ENCODE measurements around the gene PBX3.
A peak's percentile ranks its signal among the peaks of the same experiment; 100 is the strongest.
"Not testable (repeated sequence)": the region's sequence is repeated elsewhere in the genome, so short reads cannot be mapped to it uniquely, and the experiment has no call there.

The PBX3 gene

DNA sequence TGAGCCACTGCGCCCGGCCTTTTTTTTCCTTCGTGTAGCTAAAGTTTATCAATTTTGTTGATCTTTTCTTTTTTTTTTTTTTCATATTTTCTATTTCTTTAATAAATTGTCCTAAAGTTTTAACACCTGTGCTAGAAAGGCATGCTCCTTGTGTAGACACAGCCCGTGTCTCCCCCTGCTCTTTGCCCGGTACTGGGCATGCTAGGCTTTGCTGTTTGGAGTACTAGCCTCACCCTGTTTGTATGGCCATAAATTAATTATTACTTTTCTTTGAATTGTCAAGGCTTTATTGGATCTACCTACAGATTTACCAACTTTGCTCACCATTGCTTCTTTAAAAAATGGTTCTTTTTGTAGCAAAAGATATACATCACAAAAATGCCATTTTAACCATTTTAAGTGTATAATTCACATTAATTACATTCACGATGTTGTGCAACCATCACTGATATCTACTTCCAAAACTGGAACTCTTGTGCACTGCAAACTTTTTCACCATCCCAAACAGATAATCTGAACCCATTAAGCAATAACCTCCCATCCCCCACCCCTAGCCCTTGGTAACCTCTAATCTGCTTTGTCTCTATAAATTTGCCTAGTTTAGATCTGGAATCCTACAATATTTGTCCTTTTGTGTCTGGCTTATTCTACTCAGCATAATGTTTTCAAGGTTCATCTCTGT is 31.5 kb downstream of the PBX3 start:
- not testable (repeated sequence) for DNase-seq (ENCODE audit: low read depth)

DNA sequence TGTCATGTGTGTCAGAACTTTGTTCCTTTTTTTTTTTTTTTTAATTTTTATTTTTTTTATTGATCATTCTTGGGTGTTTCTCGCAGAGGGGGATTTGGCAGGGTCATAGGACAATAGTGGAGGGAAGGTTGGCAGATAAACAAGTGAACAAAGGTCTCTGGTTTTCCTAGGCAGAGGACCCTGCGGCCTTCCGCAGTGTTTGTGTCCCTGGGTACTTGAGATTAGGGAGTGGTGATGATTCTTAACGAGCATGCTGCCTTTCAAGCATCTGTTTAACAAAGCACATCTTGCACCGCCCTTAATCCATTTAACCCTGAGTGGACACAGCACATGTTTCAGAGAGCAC is 32.0 kb downstream of the PBX3 start:
- DNase-seq (ENCODE audit: low read depth): not testable (repeated sequence)

DNA sequence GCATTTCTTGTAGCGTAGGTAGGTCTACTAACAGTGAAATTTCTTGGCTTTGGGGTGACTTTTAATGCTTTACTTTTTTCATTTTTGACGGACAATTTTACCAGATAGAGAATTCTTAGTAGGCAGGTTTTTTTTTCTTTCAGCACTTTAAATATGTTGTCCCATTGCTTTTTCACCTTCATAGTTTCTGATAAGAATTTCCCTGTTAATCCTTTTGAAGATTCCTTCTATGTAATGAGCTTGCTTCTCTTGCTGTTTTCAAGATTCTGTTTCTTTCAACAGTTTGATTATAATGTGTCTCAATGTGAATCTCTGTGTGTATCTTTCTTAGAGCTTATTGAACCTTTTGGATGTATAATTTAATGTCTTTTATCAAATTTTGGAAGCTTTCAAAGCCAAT is 35.5 kb downstream of the PBX3 start:
- DNase-seq (ENCODE audit: low read depth): no peak

DNA sequence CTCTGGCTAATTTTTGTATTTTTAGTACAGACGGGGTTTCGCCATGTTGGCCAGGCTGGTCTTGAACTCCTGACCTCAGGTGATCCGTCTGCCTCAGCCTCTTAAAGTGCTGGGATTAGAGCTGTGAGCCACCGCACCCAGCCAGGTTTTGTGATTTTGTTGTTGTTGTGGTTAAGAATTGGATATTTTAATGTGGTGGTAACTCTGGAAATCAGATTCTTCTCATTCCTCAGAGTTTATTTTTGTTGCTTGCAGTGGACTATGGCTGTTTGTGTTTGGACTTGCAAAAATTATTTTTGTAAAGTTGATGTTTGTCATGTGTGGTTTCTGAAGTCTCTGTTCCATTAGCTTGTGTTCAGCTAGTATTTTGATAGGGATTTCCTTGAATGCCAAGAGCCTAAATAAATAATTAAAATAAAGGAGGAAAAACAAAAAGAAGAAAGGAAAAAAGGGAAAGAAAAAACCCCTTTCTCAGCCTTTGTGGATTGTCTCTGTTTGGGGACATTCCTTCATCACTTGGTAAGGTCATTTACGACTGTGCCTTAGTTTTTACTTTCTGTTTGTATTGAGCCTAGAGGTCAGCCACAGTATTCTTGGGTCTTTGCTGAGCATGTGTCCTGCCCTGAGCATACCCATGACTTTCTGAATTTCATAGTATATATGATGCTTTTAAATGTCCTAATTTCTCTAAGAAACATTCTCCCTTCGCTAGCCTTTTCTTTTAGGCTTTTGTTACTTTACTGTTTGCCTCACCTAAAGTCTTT is 37.3 kb downstream of the PBX3 start:
- no peak for DNase-seq (ENCODE audit: low read depth)

DNA sequence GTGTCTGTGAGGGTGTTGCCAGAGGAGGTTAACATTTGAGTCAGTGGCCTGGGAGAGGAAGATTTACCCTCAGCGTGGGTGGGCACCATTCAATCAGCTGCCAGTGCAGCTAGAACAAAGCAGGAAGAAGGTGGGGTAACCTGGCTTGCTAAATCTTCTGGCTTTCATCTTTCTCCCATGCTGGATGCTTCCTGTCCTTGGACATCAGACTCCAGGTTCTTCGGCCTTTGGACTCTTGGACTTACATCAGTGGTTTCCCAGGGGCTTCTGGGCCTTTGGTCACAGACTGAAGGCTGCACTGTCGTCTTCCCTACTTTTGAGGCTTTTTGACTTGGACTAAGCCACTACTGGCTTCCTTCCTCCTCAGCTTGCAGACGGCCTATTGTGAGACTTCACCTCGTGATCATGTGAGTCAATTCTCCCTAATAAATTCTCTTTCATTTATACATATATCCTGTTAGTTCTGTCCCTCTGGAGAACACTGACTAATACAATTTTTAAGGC is 38.1 kb downstream of the PBX3 start:
- DNase-seq (ENCODE audit: low read depth): peak; percentile 14

DNA sequence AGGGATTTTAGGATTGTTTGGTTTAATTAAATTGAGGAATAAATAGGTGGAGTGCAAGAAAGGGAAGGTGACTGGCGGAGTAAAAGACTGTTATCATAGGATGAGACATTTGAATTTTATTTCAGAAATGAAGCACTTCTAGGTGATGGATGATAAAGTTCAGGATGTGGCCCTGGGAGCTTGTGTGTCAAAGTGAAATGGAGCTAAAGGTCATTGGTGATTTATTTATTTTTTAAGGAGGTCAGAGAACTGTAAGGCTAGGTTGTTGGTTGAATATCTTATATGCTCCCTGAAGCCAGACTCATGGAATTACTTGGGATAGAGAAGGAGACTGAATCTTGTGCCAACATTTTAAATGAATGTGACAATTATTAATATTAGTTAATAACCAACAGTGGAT is 40.5 kb downstream of the PBX3 start:
- no peak for DNase-seq (ENCODE audit: low read depth)

DNA sequence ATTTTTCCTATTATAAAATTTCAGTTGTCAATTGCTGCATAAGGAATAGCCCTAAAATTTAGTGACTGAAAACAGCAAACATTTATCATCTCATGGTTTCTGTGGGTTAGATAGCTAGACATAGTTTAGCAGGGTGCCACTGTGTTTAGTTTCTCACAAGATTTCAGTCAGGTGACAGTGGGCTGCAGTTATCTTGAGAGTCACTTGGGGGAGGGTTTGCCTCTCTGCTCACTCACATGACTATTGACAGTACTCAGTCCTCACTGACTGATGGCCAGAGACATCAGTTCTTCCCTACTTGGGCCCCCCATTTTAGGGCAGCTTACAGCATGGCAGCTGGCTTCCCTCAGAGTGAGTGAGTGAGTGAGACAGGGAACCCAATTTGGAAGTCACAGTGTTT is 42.0 kb downstream of the PBX3 start:
- no peak for DNase-seq (ENCODE audit: low read depth)

DNA sequence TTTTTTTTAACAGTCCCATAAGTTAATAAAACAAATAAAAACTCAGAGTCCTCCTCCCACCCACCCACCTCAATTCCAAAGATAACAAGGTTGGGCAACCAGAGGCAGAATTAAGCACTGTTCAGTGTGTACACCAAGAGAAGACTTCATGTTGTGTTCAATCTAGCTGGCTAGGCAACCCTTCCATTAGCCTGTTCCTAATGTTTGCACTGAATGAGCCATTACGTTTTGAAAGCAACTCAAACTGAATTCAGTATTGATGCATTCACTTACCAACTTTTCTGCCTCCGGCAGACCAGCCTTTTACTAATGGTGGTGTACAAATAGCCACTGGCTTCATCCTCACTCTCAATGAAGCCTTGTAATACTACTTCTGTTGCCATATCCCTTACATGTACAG is 47.5 kb downstream of the PBX3 start:
- DNase-seq (ENCODE audit: low read depth): no peak

DNA sequence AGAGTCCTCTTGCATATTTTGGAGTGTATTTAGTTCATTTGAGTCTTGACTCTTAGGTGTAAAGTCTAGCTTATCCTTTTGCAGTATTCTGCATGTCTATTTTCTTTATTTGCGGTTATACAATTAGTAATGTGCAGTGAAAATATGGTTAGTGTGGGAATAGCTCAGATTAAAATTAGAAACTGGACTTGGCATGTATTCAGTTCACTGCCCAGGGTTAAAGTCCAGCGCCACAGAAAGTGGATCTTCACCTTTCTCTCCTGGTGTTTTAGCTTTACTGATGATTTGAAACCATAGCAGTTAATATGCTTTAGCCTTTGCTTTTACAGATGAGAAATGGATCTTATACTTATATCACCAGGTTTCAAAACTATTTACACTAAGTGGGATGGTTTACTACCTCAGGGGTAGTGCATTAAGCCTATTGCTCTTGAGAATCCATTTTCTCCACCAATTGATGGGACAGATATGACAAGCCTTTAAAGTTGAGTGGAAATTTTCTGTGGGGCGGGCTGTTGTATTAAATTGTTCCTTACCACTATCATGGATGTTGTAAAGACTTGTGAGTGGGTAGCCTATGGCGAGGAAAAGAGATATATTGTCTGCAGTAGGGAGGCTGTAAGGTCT is 48.9 kb downstream of the PBX3 start:
- DNase-seq (ENCODE audit: low read depth): no peak

DNA sequence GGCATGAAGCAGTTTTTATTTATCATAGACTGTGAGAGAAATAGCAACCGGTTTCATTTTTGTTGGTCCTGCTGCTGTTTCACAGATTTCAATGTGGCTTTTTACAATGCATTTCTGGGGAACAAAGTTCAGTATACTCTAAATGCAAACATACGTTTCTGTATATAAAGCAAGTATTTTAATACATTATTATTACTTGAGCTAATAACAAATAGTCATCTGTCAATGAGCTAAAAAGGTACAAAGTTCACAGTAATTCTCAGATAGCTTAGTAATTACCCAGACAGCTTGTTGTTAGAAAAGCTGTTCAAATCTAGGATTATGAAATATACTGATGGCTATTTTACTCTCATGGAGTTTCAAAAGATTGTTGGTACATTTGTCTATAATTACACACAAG is 50.8 kb downstream of the PBX3 start:
- no peak for DNase-seq (ENCODE audit: low read depth)

DNA sequence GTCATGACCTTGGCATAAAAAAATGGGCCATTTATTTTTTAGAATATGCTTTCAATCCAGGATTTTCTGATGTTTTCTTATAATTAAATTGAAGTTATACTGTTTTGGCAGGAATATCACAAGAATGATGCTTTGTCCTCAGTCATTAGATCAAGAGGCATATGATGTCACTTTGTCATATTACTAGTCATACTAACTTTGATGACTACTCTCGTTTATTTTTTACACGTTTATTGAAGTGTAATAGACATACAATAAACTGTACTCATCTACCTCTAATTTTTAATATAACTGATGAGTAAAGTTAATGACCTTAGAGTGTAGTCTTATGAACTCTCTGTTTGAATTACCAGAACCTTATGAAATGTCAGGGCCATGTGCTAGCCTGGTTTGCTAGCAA is 56.4 kb downstream of the PBX3 start:
- DNase-seq (ENCODE audit: low read depth): no peak

DNA sequence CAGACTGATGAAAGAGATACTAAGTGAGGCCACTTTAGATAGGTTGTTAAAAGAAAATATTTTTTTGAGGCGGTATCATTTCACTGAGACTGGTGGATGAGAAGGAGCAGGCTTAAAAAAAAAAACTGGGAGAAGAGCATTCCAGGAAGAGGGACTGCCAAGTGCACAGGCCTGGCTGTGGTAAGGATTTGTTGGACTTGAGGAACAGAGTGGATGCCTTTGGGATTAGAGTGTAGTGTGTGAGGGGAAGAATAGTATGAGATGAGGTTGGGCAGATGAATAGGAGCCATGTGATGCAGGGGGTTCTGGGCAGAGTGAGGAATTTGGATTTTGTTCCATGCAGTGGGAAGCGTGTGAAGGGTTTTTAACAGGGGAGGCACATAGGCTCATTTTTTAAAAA is 57.9 kb downstream of the PBX3 start:
- DNase-seq (ENCODE audit: low read depth): no peak

DNA sequence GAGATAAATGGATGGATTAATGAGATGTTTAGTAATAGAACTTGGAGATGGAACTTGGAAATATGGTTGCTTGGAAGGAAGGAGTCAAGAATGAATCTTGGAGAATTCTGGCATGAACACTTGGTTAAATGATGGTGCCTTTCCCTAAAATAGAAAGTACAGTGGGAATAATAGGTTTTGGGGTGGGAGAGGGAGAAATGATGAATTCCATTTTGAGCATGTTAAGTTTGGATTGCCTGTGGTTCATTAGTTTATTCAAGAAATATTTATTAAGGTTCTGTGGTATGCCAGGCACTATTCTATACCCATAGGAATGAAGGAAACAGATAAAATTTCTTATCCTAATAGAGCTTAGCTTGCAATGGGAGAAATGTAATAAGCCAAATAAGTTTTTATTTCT is 58.4 kb downstream of the PBX3 start:
- no peak for DNase-seq (ENCODE audit: low read depth)

DNA sequence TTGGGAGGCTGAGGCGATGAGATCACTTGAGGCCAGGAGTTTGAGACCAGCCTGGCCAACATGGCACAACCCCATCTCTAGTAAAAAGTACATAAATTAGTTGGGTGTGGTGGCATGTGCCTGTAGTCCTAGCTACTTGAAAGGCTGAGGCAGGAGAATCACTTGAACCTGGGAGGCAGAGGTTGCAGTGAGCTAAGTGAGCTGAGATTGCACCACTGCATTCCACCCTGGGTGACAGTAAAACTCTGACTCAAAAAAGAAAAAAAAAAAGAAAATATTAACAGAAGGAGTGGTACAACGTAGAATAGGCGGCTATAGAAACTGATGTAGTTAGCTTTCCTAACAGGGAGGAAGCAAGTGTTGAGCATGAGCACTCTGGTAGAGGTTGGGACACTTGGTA is 59.9 kb downstream of the PBX3 start:
- DNase-seq (ENCODE audit: low read depth): no peak

DNA sequence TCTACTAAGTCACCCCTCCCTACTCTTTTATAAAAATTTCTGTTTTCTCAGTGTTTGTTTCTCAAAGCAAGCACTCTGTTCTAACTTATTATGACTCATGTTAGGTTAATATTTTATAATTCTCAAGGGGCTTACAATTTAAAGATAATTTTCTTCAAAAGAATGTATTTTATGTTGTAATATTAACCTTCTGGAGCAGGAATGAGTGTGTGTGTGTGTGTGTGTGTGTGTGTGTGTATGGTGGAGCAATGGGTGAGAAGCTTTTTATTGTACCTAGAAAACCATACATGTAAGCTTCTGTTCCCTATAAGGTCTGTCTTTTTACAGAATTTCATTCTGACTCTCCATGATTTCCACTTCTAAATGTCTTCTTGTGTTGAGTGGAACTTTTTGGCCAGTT is 63.0 kb downstream of the PBX3 start:
- DNase-seq (ENCODE audit: low read depth): no peak

DNA sequence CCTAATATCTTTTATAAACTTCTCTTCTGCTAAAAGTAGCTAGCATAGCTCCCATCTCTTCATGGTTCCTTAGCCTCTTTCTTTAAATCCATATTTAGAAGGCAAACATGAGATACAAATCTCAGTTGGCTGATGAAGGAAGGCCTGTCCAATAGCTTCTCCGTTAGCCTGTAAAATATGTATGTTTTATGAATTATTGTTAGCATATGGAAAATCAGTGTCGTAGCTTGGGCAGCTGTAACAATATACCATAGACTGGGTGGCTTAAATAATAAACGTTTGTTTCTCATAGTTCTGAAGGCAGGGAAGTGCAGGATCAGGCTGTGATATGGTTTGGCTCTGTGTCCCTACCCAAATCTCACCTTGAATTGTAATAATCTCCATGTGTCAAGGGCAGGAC is 63.8 kb downstream of the PBX3 start:
- no peak for DNase-seq (ENCODE audit: low read depth)

DNA sequence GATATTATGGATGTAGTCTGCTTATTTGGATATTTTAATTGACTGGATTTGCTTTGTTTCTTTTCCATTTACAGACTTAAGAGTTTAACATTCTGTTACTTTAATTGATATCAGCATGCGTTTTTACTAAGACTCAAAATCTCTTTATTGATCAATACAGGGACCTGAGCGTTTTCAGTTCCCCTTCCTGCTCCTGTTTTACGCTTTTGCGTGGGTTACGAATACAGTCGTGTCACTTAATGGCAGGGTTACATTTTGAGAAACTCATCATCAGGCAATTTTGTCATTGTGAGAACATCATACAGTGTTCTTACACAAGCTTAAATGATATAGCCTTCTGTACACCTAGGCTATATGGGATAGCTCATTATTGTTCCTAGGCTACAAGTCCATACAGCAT is 65.2 kb downstream of the PBX3 start:
- DNase-seq (ENCODE audit: low read depth): no peak

DNA sequence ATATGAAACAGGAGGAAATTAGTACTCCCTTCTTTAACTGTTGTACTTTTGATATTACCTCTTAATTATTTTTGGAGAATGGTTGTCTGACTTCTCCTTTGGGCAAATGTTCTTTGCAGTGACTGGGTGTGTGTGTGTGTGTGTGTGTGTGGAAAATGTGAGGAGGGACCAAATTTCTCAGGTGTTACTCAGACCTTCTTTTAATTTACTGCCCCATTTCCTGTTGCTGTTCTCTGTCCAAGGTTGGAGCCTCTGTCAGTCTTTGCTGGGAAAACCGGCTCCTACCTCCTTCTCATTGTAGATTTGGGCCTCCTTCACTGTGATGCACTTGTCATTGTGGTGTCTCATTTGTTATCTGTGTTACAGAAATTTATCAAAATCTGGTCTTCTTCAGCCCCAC is 68.4 kb downstream of the PBX3 start:
- no peak for DNase-seq (ENCODE audit: low read depth)

DNA sequence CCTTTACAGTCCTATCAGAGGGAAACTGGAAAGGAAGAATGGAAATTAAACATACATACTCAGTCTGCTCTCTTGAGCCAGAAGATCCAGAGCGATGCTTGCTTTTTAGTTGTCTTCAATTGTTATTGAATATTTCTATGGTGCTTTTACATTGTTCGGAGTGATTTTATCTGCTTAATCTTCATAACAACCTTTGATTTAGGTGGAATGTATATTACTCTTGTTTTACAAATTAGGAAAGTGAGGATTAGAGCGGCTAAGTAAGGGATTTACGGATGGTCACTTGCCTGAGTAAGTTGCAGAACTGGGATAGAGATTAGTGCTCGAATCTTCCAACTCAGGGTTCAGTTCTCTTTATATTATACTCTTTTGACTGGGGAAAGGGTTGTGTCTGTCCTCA is 69.1 kb downstream of the PBX3 start:
- DNase-seq (ENCODE audit: low read depth): no peak

DNA sequence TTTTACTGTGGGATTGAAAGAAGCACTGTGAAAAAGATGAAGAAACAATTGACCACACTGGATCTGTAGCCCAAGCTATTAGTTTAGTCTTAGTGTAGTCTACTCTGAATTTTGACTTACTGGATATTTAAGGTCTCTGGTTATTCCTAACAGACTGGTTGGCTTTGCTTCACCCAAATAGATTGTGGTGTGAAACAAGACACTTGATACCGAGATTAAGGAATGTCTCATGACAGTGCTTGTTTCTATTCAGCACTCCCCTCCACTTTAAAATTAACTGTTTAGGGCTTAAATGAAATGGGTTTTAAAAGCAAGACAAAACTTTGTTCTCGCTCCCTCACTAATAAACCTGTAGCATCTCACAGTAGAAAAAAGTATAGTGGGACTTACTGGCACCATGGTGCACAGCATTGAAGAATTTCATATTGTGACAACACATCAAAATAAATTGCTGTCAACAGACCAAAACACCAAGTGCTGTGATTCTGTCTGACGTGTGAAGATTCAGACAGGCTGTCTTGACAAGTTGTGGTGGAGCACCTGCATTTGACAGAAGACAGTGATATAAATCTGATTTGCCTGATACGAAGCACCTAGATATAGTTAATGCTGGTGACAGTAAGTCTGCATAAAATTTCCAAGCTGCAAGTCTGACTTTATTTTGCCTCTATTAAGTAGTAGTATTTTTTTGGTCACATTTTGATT is 73.1 kb downstream of the PBX3 start:
- no peak for DNase-seq (ENCODE audit: low read depth)

DNA sequence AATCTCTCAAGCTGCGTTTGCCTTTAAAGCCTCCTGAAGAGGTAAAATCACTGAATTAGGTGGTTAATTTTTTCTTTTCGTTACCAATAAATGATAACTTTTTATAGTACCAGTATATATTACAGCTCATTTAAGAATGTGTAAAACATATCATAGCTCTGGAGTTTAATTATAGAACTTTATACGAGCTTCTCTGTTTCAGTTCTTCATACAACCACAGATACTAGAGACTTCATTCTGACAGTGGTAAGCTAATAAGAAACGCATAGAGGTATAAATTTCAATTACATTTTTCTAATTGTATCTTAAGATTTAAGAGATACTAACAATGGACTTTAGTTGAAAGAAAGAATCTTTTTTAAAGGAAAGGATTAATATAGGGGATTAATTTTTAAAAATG is 73.9 kb downstream of the PBX3 start:
- DNase-seq (ENCODE audit: low read depth): no peak

DNA sequence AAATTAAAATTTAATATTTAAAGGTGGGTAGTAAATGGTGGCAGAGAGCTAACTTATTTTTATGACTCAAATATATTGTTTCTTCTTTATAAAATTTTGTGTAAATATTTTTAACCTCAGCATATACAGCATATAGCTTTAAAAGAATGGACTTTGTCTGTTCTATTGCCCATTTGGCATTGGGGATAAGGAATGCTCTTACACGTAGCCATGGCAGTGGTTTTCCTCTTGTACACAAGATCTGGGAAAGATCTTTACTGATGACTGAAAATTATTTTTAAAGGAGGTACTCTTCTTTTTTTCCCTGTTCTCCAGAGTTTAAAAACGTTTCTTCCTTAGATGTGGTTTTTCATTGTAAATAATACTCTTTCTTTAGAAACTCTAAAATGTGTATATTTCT is 75.0 kb downstream of the PBX3 start:
- no peak for DNase-seq (ENCODE audit: low read depth)

DNA sequence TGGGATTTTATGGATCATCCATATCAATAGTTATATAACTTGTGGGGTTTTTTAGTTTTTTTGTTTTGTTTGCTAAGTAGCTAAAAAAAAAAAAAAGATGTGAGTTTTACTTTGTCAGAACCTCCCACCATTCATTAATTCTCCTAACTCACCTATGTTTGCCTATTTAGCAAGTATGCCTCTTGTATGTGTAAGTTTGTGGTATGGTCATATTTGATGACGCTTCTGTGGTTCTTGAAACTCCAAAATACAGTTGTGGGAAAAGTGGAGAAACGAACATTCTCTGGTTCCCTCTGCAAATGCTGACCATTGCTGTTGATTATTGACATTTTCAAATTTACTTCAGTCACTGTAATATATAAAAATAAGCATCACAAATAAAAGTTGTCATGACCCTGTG is 75.7 kb downstream of the PBX3 start:
- no peak for DNase-seq (ENCODE audit: low read depth)

Data from activated T-cell treated with anti-CD3 and anti-CD28 coated beads for 48 hours (primary cell).